ENCODE data around the gene MAEA.
"Not testable (repeated sequence)": the region's sequence is repeated elsewhere in the genome, so short reads cannot be mapped to it uniquely, and the experiment has no call there.

Gene MAEA

GRCh38 chr4:1369479-1370079, 79.9 kb downstream of the MAEA start:
- no peak for DNase-seq

DNA sequence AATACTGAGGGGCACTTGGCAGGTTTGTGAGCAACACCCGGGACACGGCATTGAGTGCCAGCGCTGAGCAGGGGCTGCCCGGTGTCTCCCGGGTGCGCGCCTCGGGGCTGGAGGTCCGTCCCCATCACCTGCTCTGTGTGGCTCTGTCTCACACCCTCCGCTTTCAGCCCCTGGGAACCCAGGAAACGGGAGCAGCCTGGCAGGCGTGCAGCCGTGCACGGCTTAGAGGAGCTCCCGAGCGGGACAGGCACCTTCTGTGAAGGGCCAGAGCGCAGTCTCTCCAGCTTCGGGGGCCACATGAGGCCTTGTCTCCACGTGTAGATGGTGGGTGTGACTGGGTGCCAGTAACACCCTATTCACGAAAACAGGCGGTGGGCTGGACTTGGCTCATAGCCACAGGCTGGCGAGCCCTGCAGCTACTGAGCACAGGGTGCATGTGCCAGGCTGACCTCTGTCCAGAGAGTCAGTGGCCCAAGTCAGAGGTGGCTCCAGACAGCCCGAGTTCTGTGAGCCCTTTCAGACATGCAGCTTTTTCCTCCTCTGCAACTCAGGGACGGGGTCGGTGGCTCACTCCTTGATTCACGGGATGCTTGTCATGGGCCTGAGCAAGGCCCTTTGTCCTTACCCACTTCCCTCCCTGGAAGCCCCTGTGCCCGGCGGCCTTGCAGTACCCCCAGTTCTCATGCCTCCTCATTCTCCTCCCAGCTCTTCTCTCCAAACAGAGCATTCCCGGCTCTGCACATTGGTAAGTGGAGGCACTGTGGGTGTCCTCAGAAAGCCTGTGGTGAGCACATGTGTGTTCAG, 80.8 kb downstream of the MAEA start:
- no peak for DNase-seq

DNA sequence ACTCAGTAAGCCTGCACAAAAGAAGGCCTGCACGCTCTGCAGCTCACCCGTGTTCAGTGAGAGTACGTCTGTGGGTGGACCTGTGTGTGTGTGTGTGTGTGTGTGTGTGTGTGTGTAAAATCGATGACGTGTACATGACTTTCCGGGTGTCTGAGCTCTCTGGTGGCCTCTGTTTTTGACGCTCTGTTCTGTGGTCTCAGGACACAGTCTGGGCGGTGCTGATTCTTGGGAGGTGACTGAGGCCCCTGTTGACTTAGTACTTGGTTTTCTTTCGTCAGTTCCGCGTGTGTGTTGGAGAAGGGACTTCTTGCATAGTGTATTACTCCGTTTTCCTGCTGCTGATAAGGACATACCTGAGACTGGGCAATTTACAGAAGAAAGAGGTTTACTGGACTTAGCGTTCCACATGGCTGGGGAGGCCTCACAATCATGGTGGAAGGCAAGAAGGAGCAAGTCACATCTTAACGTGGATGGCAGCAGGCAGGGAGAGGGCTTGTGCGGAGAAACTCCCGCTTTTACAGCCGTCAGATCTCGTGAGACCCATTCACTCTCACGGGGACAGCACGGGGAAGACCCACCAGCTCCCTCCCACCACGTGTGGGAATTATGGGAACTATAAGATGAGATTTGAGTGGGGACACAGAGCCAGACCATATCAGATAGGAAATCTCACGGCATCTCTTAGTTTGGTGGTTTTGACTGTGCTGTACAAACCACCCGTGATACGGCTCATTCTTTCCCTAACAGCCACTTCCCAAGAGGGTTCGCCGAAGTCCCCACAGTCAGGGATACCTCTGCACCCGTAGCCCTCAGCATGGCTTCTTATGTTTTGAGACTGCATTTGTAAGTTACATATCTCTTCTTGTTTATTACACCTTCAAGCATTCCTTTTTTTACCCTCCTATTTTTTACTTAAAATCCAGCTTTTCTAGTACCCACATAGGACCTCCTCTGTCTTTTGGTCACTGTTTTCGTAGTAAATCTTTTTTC, 81.8 kb downstream of the MAEA start:
- no peak for DNase-seq

DNA sequence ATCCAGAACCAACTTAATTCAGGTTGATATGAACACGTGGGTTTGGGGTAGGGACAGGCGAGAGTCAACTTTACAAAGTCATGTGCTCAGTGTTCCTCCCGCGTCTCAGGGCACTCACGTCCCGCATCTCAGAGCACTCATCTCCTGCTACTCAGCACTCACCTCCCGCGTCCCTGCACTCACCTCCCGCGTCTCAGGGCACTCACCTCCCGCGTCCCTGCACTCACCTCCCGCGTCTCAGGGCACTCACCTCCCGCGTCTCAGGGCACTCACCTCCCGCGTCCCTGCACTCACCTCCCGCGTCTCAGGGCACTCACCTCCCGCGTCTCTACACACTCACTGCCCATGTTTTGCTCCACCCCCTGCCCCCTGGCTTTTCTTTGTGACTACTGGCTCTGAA, 82.9 kb downstream of the MAEA start:
- not testable (repeated sequence) for DNase-seq

DNA sequence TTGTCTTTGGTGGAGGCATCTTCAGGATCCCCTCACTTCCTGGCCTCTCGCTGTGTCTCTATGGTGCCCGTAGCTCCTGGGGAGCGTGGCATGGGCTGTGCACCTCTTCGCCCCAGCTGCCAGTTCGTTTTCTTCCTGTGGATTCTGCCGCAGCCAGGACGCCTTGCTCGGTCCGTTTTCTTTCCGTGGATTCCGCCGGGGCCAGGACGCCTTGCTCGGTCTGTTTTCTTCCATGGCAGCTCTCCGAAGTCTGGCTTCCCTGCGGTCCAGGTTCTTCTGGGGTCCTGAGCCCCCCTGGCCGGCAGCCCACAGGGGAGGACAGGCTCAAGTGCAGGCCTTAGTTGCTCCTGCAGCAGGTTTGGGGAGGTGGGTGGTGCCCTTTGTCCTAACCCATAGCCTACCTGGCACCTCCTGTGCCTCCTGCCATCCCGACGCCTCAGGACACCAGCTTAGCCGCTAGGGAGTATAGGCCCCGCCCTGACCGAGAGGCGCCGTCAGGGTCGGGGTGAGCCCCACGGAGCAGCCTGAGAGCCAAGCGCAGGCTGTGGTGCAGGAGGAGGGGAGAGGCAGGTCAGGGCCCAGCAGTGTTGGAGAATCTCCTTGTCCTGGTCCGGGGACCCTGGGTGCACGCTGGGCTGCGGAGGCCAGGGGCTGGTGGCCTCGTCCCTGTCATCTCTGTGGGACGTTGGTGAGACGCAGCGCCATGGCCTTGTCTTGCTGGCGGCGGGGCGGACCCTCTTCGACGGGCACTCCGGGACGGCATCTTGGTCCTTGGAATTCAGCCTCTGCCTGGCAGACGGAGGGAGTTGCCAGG, 84.4 kb downstream of the MAEA start:
- DNase-seq = no peak

- DNase-seq = no peak
Measured at GRCh38 chr4:1374706-1375045, 85.0 kb downstream of the MAEA start.

DNA sequence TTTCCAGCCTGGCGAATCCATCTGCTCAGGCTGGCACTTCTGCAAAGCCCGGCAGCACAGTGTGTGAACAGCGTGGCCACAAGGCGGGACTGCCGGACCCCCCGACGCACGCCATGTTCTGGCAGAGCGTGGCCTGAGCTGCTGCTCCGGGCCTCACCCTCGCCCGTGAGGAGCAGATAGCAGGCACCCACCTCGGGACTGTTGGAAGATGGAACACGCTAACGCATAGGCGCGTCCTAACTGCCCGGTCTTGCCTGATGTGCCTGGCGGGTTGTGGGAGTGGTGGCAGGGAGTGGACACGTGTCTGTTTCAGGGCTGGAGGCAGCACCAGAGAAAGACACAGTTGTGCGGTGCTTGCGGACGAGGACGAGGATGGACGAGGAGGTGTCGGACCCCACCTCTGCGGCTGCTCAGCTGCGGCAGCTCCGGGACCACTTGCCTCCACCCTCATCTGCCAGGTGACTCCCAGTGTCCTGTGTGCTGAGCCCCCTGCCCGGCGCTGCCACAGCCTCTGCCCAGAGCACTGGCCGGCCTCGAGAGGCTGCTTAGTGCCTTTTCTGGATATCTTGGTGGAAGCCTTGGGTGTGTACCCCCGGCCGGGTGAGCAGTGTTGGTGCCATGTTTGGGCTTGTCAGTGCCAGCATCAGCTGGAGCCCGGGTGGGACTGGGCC, 85.5 kb downstream of the MAEA start:
- DNase-seq = no peak

GRCh38 chr4:1375761-1376322, 86.2 kb downstream of the MAEA start:
- DNase-seq = no peak

- DNase-seq = no peak
Measured at GRCh38 chr4:1376391-1376840, 86.7 kb downstream of the MAEA start.

GRCh38 chr4:1376841-1377605, 87.3 kb downstream of the MAEA start:
- DNase-seq = no peak

DNA sequence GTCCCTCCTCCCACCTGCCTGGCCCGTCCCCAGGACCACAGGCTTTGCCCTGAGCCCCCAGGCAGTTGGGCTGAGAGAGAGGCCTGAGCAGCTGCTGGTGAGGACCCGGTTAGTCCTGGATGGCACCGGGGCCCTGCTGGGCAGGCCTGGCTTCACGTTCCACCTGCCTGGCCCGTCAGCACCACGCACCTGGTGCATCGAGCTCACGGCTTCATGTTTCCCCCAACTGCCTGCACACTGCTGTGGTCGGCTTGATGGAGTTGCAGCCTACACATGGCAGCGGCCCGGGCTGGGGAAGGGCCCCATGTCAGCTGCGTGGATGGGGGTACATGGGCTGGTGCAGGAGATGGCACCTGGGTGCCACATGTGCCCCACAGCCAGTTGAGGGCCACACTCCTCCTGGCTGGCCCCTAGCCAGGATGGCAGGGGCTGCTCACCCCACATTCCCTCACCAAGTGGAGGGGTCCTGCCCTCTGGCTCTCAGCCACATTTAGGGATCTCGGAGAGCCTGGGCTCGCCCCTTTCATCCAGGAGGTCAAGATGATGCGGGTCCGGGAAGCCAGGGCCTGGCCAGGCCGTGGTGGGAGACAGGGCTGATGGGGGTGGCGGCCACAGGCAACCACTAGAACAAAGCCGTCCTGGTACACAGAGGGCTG, 88.0 kb downstream of the MAEA start:
- no peak for DNase-seq

GRCh38 chr4:1378559-1379231, 89.0 kb downstream of the MAEA start:
- no peak for DNase-seq

- DNase-seq = no peak
Measured at GRCh38 chr4:1379351-1379781, 89.7 kb downstream of the MAEA start.

DNA sequence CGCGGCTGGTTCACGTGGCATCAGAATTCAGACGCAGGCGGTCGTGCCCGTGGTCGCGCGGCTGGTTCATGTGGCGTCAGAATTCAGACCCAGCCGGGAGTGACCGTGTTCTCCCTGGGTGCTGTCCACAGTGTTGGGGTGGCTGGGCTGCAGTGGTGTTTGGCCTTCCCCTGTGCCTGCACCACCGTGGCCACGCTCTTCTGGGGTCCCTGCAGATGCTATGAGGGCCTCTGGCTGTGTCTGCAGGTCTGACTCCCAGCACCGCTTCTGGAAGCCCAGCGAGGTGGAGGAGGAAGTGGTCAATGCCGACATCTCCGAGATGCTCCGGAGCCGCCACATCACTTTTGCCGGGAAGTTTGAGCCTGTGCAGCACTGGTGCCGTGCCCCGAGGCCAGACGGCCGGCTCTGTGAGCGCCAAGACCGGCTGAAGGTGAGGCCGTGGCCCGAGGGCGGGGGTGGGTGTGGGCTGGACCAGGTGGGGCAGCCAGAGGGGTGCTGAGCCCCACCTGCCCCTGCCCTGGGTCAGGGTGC, 90.2 kb downstream of the MAEA start:
- no peak for DNase-seq

DNA sequence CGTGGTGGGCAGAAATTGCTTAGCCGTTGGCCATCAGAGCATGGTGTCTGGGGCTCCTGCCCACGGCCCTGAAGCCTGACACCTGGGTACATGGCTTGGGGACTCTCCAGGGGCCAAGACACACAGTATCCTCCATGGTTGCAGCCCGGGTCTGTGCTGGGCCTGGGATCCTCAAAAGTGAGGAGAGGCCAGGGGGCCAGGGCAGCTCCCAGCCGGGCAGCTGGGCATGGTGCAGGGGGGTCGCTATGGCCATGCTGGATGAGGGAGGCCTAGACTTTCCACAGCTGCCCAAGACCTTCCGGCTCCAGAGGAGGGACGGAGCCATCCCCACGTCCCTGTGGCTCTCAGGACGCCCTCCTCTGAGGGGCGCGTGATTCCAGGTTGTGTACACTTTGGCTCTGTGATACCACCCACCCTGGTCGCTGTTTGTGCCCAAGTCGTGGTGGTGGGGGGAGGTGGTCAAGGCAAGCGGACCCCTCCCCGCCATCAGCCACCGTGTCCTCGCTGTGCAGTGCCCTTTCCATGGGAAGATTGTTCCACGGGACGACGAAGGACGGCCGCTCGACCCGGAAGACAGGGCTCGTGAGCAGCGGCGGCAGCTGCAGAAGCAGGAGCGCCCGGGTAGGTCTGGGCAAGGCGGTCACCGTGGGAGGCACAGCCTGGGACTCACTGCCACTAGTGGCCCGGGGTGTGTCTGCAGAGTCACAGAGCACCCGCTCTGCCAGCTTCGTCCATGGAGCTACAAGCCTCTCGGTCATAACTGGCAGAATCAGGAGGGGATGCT, 90.9 kb downstream of the MAEA start:
- no peak for DNase-seq

- no peak for DNase-seq
Measured at GRCh38 chr4:1381181-1381621, 91.5 kb downstream of the MAEA start.

GRCh38 chr4:1381944-1382541, 92.4 kb downstream of the MAEA start:
- no peak for DNase-seq

Data from NCI-H2107 (cell line).